Measurements from ENCODE around the gene FMN1.

Gene FMN1

DNA sequence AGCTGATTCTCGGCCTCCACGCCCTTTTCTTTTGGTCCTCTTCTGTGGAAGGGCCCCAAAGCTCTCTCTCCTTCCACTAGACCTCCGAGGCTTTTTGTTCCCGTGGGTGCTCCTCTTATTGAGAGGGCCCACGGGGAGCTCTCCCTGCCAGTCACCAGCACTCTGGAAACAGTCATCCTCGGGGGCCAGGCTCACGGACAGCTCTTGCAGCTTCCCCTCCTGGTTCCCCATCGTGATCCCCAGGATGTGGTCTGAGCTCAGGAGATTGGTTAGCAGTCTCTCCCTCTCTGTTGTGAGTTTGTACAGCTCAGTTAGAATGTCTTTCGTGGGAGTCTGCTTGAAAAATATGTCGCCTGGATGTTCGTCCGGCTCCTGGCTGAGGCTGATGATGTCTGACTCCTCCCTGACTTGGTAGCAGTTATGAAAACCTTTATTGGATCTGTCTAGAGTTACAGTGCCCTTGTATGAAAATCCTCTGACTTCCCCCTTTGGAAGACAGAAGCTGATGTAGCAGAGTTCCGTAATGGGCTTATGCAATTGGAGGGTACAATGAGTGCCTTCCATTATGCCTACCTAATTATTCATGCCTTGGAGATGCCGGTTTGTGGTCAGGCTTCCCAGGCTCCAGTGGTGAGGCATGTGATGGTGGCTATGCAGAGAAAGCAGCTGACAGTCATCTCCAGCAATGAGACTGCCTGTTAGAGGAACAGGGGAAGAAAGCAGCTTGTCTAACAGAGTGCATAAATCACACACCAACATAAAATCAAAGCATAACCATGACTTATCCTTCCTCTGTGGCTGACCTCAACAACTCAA lies 40.0 kb downstream of the FMN1 start:
- DNase-seq = no peak

DNA sequence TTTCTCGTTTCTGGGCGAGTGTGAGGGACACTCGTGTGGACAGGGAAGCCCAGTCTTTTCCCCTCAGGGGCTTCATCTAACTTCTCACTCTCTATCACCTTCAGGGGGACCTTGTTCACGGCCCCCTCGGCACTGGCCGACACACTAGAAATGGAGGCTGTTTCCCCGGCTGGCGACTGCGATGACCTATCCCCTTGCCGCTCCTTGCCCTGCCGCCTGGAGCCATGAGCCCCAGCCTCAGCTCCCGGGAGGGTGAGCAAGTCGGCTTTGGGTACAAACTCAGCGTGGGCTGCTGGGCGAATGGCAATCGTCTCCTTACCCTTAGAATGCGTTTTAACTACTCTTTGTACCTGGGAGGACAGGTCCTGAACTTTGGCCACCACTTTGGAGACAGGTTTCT lies 41.0 kb downstream of the FMN1 start:
- DNase-seq = no peak

DNA sequence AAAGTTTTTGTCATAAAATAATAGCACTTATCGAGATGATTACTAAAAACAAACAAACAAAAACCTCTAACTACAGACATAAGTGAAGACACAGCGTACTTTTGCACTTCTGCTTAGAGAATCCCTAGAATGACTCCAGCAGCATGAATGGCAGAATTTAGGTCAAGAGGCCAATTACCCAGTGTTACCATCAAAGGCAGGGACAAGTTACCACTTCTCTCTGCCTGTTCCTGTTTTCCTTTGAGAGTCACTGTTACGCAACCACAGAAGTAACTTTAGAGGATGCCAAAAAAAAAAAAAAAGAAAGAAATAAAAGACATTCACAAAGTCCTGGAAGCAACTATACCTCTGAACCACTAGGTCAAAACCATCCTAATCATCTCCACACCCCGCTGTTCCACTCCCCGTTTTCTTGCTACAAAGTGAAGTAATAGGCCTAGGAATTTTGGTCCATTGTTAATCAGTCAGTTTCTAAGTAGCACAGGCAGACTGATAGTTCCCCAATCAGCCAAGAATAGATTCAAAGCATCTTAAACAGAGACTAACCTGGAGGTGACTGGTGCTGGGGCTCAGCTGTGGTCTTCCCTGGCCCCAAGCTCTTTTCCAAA lies 41.9 kb downstream of the FMN1 start:
- no peak for DNase-seq

DNA sequence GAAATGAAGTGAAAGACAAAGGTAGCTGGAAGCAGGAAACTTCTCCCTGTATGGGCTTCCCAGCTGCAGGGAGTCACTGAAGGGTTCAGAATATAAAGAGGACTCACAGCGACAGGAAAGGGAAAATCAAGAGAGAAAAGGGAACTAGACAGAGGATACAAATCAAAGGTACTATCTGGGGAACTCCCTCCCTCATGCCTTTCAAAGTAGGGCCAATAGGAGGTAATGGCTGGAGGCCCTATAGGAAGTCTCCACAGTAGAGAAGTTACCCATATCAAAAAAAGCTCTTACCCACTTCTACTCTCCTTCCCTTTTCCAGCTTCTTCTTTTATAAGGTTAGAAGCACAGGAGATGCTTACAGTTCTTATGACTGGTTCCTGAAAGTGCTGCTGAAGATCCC lies 43.5 kb downstream of the FMN1 start:
- DNase-seq = no peak

DNA sequence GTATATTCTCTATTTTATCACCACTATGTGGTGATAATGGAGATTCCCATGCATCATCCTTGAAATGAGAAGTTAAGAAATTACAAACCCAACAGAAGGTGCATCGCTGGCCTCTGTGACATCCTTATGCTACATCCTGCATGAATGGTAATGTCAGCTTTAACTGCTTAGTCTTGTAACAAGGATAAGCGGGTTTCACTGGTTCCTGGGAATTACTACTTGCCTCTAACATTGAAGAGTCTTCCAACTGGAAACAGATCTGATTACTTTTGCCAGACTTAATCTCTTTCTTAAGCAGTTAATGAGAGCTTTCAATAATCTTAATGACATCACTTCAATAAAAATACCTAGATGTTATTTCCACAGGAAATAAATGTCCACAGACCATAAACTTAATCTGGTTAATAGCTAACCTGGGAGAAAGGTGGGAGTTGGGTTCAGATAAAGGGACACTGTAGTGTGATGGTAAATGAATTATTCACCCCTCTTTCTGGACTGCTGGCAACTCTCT lies 44.0 kb downstream of the FMN1 start:
- peak; percentile 61 for DNase-seq

DNA sequence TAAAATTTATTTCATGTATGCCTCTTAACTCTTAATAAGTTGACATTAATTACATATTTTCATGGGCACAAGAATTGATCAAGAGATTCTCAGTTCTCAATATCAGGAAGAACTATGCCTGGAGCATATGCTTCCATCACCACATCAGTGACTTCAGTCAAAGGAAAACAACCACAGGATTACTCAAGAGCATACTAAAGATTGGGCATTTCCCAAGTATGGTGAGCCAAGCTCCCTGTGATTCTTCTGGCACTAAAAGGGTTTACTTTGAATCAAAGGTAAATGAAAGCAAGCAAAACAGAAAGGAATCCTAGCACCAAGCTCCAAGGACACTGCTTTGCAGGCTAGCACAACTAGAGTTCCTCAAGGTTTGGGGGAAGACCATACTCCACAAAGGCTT lies 44.6 kb downstream of the FMN1 start:
- DNase-seq = no peak

DNA sequence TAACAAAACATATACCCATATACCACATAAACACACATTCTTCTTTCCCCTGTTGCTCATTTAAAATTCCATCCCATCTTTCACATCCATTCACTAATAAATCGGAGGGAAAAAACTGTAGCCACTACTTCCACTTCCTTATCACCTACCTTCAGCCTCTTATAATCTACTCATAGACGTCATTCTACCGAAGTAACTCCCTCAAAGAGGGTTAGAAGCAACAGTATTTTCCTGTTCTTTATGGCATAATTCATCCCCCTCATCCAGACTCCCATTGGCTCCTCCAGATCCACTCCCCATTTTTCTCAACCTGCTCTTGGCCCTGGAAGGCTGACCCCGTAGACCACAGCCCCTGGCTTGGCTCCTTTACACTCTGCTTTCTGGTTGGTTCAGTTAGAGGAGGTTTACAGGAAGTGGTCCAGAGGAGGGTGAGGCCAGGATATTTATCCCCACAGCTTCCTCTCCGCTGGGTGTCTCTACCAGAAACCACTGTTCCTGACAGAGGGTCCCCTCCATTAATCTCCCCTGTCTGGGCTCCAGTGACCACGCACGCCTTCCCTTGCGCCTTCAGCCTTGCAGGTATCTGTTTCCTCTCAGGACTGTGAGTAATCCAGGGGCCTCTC lies 46.3 kb downstream of the FMN1 start:
- no peak for DNase-seq

DNA sequence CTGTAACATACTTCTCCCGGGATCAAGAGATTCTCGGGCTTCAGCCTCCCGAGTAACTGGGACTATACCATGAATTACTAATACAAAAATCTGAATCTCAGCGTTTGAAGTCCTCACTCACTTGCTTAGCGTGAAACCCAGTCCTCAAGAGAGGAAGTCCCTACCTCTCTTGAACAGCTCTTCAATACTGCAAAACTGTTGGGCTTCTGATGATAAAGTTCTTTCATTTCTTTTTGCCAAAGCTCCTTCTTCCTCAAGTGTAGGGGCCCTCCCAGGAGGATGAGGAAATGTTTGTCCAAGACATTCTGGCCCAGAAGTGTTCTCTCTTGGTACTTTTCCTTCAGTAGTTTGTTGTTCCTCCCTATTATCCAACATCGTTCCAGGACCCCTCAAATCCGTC lies 48.5 kb downstream of the FMN1 start:
- DNase-seq = no peak

DNA sequence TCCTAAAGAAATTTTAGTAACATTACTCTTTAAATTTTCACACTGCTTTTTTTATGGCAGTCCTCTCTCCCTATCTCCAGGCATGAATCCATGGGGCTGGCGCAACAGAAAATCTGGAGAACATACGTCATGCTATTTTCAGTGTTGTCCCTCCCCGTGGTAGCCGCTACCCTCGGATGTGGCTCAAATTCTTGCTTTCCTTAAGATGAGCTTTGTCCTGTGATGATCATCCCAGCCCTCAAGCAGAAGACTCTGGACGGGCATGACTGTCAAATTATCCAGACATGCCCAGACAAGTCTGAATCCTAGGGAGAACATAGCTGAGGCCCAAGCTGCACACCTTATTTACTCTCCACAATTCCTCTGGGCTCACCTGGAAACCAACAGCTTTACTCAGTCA lies 49.1 kb downstream of the FMN1 start:
- DNase-seq = no peak

DNA sequence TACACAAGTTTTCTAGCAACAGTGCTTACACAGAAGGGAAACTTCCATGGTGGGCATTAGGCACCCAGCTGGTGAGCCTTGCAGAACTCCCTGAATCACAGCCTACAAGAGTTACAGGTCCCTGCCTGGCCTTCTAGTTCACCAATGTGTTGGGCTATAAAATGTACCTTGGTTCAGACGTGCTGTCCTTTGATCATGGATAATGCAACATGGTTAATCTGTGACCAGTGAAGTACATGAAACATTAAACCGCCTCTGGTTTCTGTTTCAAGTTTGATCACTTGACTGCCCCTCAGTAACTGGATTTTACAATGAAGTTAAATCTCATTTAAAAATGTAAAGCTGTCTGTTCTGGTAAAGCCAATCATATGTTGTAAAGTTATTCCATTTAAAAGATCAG lies 51.8 kb downstream of the FMN1 start:
- no peak for DNase-seq

DNA sequence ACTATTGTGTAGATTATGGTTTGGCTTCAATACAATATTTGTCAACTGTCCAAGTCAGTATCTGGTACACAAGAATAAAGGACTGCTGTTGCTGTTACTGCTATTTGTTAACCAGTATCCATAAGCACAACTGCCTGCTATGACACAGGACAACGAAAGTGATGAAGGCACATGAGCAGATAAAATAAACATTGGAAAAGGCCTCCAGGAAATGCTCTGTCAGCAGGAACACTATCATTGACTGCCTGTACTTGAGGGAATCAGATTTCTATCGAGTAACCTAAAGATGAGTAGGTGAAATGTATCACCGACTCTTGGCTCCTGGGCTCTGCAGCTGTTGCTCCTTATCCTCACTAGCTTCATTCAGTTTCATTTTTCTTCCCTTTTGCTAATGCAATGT lies 56.5 kb downstream of the FMN1 start:
- DNase-seq = peak; percentile 26

DNA sequence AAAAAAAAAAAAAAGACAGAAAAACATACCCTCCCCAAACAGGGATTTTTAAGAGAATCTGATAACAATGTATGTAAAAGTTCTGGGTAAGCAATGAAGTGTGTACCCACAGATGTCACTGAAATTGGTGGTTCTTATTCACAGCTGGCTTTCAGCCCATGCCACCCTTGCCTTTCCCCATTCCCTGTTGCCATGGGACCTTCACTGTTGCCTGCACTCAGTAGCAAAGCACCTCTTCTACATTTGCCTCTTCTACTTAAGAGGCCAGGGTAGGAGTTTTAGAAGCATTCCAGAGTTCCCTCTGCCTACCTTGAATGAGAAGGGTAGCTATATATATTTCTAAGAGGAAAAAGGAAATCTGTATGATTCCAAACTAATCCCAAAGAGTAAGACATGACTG lies 57.4 kb downstream of the FMN1 start:
- no peak for DNase-seq

DNA sequence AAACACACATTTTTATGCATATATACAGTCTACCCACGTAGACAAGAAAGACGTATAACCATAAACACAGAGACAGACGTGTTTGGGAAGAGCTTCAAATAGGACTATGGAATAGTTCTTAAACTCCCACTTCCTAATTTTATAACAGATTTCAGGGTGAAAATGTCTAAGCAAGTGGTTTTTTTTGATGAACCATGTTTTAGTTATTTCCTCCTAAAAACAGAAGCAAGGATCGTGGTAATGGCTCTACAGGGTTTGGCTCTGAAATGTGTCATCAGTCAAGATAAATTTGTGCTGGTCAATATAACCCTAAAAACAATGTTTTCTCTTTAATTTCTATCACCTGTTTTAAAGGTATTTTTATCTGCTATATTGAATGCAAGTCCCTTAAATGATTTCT lies 58.2 kb downstream of the FMN1 start:
- DNase-seq = no peak

DNA sequence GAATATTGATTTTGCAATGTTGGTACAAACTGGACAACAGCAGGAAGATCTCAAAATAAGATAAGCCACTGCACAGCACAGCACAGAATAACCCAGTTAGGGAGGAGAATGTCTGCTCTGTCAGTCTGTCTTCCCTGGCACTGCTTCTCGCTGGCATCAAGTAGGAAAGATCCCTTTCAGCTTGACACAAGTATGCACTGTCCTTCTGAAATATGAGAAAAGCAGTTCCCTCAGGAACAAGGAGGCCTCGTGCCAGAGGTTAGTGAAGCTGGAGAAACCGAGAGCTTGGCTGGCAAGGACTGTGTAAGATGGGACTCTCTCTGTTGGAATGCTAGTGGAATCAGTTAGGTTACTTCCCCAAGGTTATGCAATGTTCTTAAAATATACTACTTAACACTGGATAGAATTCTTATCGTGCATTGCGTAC lies 59.1 kb downstream of the FMN1 start:
- DNase-seq = no peak

DNA sequence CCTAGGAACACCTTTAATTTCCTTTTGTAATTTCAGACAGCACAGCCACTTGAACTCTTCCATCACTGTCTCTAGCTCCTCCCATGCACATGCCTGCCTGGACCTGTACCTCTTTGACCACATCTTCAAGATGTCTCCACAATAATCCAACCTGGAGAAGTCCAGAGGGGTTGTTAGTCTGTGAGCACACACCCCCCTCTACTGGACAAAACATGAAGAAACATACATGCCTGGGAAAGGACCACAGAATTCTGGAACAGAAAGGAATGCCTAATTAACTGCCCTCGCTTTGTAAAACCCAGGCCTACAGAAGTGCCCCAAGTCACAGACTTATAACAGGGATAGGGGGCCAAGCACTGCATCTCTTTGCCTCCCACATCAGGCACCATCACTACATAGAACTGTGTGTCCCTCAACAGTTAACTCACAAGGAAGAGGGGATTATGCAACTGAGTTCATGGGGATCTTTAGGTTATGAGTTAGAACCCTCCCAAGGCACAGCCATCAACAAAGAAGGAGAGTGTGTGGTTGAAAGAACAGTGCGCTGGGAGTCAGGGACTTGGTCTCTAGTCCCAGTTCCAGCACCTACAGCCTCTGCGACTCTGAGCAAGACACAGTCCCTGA lies 61.7 kb downstream of the FMN1 start:
- peak; percentile 33 for DNase-seq

DNA sequence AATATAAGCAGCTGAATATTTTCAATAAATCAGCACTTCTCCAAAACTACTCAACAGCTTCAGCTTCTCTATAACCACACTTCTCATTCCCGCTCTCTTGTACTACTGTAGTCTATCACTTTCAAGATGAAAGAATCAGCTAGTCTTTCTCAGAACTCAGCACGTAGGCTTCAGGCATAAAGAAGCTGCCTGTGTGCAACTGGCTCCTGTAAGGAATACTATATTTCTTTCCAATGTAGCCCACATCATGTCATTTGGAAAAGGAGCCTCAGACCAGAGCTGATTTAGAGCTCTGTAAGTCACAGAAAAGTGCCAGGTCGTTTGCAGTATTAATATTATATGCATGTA lies 62.3 kb downstream of the FMN1 start:
- no peak for DNase-seq

DNA sequence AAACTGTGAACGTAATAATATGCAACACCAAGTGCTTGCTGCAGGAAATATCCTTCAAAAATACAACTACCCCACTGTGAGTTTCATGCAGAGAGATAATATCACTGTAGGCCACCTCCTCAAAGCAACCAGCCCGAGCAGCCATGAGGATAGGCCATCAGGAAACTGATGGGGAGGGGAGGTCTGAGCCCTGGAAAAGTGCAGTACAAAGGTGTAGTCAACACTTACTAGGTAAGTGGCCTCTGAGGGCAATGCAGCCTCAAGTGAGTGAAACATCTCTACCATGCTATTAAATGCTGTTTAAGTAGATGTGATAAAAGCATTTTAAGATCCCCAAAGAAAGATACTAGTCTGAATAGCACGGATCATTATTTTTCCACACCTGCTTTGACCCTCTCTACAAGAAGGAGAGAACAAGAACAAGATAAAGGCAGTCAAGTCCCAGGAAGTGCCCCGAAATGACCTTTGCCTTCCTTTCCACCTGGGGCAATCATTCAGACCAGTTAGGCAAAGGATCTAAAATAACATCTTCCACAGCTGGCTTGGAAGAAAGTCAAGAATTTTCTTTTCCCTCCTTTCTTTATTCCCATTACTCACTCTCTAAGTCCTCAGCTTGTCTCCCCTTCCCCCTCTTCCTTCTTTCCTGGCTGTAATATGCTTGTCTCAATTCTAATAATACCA lies 62.8 kb downstream of the FMN1 start:
- DNase-seq = no peak

DNA sequence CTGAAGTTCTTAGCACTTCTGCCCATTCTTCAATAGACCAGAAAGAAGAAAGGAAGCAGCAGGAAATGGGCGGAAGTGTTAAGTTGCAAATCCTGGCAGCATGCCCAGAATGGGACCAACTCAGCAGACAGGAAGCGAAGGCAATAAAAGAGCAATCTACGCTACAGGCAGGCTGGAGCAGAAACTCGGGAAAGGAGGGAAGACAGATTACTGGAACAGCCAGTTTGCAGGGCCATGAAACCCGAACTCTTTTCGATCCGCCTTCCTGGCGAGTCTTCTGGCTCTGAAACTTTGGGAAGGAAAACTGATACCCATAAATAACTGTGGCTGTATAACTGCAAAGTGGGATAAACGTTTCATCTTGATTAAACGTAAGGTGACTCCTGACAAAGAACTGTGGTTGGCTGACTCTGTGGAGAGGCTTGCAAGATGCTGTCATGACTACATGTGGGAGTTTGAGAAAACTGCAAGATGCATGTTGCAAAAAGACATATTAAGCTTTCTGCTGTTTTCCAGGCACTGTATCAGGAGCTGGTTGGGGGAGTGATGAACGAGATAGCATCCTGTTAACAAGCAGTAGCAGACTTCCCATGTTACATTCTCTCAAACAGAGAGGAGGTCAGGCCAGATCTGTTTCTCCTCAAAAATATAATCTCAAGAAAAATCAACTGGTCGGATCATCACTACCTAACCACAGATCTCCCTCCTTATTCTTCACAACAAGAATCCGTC lies 67.8 kb downstream of the FMN1 start:
- DNase-seq = peak; percentile 56

DNA sequence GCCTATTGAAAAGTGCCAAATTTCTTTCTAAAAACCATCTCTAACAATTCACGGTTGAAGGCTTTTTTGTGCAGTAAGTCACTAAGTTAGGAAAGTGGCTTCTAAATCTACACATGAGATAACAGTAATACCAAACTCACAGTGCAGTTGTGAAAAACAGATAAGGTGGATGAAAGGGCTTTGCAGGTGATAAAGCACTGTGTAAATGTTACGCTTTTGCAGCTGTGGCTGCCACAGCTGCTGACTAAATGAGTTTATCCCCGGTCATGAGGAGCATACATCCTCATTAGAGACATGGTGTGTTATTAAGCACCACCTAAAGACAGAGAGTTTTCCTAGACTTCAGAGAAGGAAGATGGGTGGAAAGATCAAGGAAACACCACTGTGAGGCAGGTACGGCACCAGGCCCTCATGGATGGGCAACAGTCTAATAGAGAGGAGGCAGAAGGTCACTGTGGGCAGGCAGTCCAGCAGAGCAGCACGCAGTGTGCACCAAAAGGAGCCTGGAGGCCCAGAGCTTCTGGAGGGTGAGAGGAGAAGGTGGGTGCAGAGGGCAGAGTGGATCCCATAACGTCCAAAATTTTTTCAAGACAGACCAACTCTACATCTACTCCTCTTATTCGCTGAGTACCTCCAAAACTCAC lies 68.5 kb downstream of the FMN1 start:
- DNase-seq = no peak

DNA sequence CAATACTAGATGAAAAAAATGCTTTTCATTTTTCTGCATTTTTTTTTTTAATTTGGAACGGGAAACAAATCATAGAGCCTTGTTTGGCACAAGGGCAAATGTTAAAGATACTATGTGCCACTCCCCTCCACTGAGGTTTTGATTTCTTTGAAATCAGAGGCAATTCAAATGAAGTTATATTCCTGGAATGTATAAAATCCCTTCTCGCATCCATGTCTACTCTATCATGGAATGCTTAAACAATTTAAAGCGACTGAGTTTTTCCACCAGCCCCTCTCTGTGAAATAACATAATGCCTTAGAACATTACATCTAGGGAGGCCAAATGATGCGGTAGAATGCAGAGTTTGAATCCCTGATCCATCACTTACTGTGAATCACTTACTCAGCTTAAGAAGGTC lies 69.7 kb downstream of the FMN1 start:
- DNase-seq = no peak

DNA sequence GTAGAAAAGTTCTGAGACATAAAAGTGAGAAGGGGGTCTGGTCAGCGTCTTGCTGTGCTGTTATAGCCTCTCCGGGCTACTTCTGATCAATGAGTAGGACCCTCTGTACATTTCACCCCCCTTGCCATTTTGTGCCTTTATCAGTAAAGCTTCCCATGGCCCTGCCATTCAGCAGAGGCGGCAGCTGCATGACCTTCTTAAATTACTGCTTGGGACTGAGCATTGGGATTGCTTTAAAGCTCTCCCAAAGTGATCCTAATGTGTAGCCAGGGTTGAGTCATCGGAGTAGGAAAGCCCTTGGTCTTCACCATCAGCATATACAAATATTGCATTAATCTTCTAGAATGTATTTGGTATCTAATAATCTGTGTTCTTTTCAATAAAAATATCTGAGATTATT lies 70.2 kb downstream of the FMN1 start:
- DNase-seq = no peak

DNA sequence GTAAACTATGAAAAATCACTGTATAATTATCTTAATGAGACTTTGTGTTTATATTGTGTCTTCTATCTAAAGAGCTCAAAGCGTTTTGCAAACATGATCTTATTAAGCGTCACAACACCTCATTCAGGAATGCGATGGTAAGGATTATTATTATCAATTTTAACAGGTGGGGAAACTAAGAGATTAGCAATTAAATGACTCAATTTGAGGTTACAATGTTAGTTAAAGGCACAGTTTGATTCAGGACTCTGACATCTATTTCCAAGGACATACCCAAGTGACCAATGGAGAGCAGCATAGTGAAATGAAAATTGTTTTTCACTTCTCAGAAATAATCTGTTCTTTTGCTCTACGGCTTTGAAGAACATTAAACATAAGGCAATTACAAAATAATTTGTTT lies 74.6 kb downstream of the FMN1 start:
- DNase-seq = no peak

Data from NCI-H524 treated with DMSO at 0.1 percent for 48 hours (cell line).